Measurements from ENCODE around the gene HNRNPH1. TPM values are rescaled to one million over a fixed set of nuclear protein-coding genes. Genes with fewer than 3 reads are reported as not detected.

HNRNPH1 gene
- polyA plus RNA-seq, 1 donor: 1,916 TPM

Other genes starting within 250 kb of the HNRNPH1 start
- 99.4 TPM for gene RUFY1, start 73.1 kb downstream of the HNRNPH1 start, polyA plus RNA-seq (ENCODE audit: insufficient read length)
- 0.30 TPM for gene CBY3, start 57.4 kb upstream of the HNRNPH1 start, polyA plus RNA-seq (ENCODE audit: insufficient read length)
- gene CANX, start 75.3 kb upstream of the HNRNPH1 start, polyA plus RNA-seq (ENCODE audit: insufficient read length): 563 TPM
- 43.7 TPM for gene MAML1, start 109.2 kb upstream of the HNRNPH1 start, polyA plus RNA-seq (ENCODE audit: insufficient read length)
- 1.7 TPM for gene LTC4S, start 170.3 kb upstream of the HNRNPH1 start, polyA plus RNA-seq (ENCODE audit: insufficient read length)
- 159 TPM for gene MGAT4B, start 183.2 kb upstream of the HNRNPH1 start, polyA plus RNA-seq (ENCODE audit: insufficient read length)
- 82.5 TPM for gene SQSTM1, start 197.2 kb upstream of the HNRNPH1 start, polyA plus RNA-seq (ENCODE audit: insufficient read length)
- 50.5 TPM for gene MRNIP, start 235.1 kb upstream of the HNRNPH1 start, polyA plus RNA-seq (ENCODE audit: insufficient read length)